ENCODE results near the gene SPAG9.

SPAG9 gene

GRCh38 chr17:50949989-50950877, 170.4 kb downstream of the SPAG9 start:
- peak; percentile 66 for TF ChIP-seq CTCF (IDR thresholded peaks at IDR 0.05; ENCODE audit: low read depth, low read length, missing control alignments)
- DNase-seq (ENCODE audit: extremely low read depth, low read depth) = peak; percentile 62
- 0 out of 2 replicates have a peak overlapping the region, but pooled peaks have one; percentile 3 for H3K4me3 ChIP-seq (replicated peaks; ENCODE audit: low read depth, low read length)

GRCh38 chr17:50949128-50949988, 171.3 kb downstream of the SPAG9 start:
- DNase-seq (ENCODE audit: extremely low read depth, low read depth) = no peak
- TF ChIP-seq CTCF (IDR thresholded peaks at IDR 0.05; ENCODE audit: low read depth, low read length, missing control alignments) = no peak
- no peak overlapping the region for H3K4me3 ChIP-seq (replicated peaks; ENCODE audit: low read depth, low read length)

- DNase-seq (ENCODE audit: extremely low read depth, low read depth) = no peak
- H3K4me3 ChIP-seq (replicated peaks; ENCODE audit: low read depth, low read length) = no peak overlapping the region
- TF ChIP-seq CTCF (IDR thresholded peaks at IDR 0.05; ENCODE audit: low read depth, low read length, missing control alignments) = no peak
Observed at GRCh38 chr17:50948711-50949110, 172.0 kb downstream of the SPAG9 start.

- no peak for TF ChIP-seq CTCF (IDR thresholded peaks at IDR 0.05; ENCODE audit: low read depth, low read length, missing control alignments)
- no peak for DNase-seq (ENCODE audit: extremely low read depth, low read depth)
- no peak overlapping the region for H3K4me3 ChIP-seq (replicated peaks; ENCODE audit: low read depth, low read length)
Observed at GRCh38 chr17:50947782-50948543, 172.7 kb downstream of the SPAG9 start.

- H3K4me3 ChIP-seq (replicated peaks; ENCODE audit: low read depth, low read length) = no peak overlapping the region
- no peak for TF ChIP-seq CTCF (IDR thresholded peaks at IDR 0.05; ENCODE audit: low read depth, low read length, missing control alignments)
- DNase-seq (ENCODE audit: extremely low read depth, low read depth) = no peak
Observed at GRCh38 chr17:50946891-50947781, 173.5 kb downstream of the SPAG9 start.

All from HFF-Myc (cell line).